Eye (tissue), 1 donor: ENCODE measurements around the gene PADI1.
A peak's percentile ranks its signal among the peaks of the same experiment; 100 is the strongest.

Source experiments
- DNase-seq: peaks from one replicate; pipeline ENCODE4 v3.0.0-alpha.2; 2015

PADI1 gene

DNA sequence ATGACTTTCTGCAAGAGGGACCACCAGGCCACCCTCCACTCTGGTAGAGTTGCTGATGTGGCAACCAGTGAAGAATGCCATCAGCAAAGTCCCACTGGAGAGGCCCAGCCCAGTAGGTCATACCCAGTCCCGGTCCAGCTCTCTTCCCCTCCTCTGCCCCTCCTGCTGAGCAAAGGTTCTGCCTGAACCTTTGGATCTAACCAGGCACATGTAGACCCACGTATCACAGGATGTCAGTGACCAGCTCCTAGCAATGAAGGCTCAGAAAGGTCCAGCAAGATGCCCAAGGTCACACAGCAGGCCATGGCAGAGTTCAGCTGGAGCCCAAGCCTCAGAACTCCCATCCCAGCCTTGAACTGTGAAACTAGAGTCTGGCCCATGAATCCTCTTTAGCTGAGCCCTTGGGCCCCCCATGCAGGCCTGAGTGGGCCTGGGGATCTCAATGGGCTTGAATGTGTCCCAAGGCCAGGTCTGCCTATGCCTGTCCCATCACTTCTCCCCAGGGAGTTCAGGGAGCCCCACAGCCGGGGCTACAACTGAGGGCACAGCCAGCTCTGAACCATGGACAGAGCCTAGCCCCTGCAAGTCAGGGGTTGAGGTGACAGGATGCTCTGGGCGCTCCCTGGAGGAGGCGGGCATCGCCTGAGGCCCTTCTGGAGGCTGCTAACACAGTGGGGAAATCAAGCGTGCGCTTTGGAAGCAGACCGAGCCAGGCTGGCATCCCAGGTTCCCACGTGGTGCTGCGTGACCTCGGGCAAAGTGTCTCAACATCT, 21.4 kb upstream of the PADI1 start:
- DNase-seq = no peak

DNA sequence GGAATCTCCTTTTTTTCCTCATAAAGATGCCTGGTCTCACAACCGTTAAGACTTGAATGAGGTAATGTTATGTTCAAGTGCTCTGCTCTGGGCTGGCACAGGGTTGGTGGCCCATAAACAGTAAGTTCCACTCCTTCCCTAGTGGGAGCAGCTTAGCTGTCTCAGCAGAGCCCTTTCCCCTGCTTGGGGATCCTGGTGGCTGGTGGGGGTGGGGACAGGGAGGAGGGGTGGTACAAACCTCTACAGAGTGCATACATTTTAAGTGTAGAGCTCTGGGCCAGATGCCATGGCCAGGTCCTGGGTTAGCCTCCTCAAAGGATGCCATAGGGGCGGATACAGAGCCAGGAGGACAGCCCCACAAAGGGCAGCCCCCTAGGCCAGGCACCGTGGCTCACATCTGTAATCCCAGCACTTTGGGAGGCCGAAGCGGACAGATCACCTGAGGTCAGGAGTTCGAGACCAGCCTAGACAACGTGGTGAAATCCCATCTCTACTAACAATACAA, 20.7 kb upstream of the PADI1 start:
- DNase-seq = no peak

DNA sequence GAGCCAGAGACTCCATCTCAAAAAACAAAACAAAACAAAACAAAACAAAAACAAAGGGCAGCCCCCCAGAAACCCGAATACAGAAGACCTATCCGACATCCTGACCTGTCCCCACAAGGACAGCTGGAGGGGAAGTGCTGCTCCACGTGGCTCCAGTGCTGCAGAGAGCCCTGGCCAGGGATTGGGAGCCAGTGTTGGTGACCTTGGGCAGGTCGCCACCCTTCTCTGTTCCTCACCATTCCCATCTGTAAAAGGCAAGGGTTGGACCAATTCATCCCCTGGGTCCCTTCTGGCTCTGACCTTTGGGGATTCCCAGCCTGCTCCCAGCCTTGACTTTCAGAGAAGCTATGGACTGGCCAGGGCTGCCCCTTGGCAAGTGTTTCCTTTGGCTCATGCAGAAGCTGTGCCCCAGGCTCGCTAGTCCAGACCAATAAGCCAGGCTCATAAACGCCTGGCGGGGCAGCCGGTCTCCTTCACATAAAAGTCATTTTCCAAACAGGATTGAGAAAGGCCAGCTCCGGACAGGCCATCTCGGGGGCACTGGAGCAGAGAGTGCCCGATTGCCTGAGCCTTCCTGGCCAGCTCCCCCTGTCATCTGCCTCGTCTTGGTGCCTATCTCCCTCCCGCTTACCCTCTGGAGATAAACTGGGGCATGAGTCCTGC, 20.0 kb upstream of the PADI1 start:
- DNase-seq = no peak

DNA sequence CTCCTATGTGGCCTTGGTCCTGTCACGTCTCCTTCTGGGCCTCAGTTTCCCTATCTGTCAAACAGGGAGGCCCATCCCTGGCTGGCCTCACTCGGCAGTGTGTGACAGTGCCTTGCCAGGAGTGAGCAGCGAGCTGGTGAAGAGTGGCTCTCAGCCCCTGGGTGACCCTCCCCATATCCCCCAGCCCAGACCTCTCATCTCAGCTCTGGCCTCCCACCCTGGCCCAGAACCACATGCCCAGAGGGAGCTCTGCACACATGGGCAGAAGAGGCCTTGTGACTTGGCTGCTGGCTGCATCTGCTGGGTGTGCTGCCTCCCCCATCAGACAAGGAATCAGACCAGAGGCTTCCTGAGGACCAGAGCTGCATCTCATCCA, 19.5 kb upstream of the PADI1 start:
- DNase-seq = no peak

DNA sequence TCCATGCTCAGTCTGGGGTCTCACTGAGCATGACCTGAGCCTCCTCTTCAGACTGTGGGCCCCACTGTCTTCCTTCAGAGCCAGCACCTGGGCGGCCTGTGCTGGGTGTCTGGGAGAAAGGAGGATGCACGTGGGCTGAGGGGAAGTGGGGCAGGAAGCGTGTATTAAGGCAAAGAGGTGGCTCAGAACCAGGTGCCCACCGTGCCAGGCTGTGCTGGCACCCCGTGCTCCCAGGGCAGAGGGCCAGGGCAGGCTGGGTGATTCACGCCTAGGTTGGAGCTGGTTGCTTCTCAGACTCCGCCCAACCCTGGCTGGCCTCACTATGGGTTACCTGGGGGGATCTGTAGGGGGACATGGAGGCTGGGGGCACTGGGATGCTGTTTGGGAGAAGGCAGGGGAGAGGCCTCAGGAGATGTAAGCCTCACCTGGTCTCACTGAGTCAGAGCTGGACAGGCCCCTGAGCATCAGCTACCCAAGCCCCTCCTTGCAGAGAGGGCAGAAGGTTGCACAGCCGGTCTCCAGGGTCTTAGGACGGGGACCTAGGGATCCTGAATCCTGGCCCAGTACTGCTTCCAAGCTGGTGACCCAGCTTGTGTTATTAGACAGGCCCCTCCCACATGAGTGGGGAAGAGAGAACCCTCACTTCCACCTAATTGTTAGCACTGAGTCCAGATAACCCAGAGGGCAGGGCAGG, 18.6 kb upstream of the PADI1 start:
- no peak for DNase-seq

DNA sequence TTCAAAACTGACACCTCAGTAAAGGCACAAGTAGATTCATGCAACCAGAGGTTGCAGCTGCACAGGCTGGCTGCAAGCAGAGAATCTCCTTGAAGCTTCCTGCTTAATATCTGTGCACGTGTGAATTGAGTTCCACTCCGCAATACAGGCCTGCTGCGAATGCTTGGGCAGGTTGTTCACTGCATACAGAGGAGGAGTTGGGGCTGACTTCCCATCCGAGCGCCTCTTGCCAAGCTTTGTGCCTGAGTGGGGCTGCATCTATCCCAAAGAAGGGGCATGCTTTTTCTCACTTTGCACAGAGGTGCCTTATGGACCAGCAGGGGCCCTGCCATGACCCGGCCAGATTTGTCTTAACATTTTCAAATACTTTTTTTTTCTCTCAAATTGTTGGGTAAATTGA, 17.9 kb upstream of the PADI1 start:
- DNase-seq = no peak

DNA sequence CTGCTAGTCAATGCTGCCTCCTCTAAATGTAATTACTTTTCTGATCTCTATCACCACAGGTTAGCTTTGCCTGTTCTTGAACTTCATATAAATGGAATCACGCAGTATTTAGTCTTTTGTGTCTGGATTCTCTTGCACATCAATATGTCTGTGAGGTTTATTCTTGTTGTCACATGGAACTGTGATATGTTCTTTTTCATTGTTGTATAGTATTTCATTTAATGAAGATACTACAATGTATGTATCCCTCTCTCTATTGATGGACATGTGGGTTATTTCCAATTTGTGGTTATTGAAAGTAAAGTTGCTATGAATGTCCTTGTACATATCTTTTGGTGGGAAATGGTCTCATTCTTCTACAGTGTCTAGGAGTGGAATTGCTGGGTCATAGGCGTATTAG, 16.7 kb upstream of the PADI1 start:
- no peak for DNase-seq

DNA sequence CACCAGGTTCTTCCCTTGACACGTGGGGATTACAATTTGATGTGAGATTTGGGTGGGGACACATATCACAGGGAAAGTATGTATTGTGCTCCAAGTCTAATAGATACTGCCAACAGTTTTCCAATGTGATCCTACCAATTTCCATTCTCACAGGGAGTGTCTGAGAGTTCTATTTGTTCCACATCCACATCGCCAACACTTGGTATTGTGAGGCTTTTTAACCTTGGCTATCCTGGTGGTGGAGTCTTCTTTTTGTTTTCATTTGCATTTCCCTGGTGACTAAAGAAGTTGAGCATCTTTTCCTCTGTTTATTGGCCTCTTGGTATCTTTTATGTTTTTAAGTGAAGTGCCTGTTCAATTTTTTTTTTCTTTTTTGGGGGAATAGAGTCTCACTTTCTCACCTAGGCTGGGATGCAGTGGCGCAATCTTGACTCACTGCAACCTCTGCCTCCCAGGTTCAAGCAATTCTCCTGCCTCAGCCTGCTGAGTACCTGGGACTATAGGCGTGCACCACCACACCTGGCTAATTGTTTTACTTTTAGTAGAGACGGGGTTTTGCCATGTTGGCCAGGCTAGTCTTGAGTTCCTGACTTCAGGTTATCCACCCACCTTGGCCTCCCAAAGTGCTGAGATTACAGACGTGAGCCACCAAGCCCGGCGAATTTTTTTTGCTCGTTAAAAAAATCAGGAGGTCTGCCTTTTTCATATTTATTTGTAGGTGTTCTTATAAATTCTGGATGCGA, 15.9 kb upstream of the PADI1 start:
- no peak for DNase-seq

DNA sequence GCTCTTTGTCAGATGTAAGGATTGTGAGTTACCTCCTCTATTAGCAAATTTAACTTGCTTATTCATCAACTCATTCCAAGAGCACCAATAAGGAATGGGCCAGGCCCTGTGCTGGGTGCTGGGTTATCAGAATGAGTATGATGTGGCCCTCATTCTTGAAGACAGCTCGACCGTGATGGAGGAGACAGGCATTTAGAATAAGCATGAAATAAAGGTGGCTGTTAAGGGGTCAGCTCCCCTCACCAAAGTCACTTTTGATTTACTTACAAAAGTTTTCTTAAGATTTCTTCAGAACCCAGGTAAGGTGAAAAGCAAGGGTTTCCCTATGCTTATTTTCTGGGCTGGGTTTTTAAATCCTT, 15.3 kb upstream of the PADI1 start:
- no peak for DNase-seq

DNA sequence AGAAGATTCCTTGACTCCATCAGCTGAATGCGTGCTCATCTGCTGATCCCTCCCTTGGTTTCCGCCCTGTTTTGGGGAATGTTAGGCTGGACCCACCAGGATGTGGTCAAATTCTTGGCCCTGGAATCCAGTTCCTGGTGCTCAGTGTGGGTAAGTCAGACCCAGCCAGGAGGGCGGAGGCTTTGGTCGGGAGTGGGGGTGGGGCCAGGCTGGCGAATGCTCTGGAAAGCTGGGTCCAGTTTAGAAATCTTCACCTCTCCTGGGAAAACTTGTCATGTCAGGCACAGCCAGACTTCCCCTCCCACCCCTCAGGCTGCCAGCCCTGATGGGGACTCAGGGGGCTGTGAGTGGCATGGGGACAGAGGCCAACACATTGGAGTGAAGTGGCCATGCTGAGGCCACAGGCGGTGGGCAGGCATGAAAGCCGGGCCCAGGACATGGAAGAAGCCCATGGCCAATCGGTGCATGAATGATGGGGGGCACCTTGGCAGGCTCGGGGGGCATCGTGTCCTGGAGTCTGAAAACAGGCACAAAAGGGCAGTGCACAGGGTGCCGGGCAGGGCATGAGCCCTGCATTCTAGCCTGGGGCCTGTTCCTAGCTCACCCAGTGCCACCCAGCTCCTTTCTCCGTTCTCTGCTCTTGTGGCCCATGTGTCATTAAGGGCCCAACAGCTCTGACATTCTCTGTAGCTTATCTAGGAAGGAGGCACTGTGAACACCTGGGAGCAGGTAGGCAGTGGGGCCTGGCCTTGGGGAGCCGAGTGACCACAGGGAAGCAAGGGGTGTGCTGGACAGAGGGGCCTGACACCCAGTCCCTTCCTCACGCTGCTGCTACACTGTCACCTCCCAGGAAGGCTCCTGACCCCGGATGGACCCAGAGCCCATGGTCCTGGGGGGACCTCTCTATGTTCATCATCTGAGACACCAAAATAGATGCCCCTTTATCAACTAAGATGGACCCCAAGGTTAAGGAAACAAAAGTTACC, 14.6 kb upstream of the PADI1 start:
- DNase-seq = peak; percentile 30

DNA sequence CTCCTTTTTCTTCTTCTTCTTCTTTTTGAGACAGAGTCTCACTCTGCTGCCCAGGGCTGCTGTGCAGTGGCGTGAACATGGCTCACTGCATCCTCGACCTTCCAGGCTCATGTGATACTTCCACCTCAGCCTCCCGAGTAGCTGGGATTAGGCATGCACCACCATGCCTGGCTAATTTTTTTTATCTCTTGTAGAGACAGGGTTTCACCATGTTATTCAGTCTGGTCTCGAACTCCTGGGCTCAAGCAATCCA, 13.0 kb upstream of the PADI1 start:
- no peak for DNase-seq

DNA sequence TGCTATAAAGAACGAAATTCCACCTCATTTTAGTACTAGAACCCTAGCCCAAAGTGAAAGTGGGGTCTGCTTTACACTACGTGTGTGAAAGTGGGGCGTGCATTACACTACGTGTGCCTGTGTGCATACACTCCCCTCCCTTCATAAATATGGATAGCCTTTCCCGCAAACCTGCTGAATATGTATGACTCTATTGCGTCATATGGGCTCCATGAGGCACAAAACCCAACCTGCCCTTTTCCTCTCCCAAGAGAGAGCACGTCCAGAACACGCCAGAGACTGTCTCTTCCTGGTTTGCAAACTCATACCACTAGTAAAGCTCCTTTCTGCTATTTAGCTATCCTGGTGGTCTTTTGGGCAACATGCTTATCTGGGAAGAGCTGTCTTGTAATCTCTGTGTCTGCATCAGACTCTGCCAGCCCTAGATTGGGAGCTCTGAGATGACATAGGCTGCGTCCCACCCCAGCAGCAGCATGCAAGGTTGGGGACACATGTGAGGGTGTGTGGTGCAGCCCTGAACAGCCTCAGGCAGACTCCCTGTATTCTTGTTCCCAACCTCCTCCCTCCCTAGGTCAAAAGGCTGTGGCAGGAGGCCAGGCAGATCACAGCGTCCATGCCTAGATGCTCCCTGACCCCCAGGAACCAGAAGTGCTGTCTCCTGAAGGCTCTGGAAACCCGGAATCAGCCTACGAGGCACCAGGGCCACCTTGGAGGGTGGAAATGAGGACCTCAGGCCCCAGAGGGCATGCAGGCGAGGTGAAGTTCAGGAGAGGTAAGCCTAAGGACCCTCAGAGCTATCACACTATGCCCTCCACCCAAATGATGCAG, 12.3 kb upstream of the PADI1 start:
- no peak for DNase-seq

DNA sequence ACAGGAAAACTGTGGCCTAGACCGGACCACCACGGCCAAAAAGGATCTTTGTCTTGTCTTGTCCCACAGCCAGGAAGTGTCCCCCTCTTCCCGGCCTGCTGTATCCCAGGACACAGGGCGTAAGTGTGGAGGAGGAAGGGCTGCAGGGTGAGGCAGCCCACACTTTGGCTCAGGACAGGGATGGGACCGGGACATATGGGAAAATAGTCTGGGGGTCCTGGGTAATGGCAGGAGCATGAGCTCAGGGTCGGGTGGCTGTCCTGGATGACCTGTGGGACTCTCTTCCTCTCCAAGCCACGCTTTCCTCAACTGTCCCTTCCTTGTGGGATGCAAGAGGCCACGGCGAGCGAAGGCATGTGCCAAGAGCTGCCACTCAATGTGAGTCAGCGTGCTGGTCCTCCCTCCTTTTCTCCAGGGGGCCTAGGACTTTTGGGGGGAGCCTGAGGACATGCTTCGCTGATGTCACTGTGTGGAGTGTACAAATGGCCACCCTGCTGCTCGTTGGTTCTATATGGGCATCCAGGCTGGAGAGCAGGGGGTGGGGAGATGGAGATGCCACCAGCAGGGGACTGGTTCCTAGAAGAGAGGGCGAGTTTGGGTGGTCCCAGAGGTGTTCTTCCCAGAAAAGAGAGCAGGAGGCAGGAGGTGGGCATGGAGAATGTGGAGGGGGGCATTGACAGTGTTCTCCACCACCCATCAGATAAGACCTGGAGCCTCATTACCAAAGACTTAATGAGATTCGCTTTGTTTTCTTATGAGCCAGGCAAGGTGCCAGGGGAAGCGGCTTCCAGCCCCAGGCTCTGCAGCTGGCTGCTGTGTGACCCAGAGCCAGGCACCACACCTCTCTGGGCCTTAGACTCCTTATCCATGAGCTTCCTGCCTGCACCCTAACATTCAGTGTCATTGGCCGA, 11.5 kb upstream of the PADI1 start:
- DNase-seq = no peak

DNA sequence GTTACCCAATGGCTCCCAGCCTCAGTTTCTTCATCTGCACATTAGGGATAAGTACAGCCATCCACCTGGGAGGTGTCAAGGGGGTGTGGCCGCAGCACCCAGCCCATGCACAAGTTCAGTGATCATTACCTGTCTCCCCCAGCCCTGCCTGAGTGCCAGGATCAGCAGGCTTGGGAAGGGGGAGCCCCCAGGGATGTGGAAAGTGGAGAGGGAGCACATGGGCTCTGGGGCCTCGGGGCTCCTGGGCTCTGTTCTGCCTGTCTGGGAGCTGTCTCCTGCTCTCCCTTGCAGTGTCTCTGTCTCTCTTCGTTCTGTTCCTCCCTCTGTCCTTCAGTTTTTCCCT, 10.8 kb upstream of the PADI1 start:
- DNase-seq = no peak

DNA sequence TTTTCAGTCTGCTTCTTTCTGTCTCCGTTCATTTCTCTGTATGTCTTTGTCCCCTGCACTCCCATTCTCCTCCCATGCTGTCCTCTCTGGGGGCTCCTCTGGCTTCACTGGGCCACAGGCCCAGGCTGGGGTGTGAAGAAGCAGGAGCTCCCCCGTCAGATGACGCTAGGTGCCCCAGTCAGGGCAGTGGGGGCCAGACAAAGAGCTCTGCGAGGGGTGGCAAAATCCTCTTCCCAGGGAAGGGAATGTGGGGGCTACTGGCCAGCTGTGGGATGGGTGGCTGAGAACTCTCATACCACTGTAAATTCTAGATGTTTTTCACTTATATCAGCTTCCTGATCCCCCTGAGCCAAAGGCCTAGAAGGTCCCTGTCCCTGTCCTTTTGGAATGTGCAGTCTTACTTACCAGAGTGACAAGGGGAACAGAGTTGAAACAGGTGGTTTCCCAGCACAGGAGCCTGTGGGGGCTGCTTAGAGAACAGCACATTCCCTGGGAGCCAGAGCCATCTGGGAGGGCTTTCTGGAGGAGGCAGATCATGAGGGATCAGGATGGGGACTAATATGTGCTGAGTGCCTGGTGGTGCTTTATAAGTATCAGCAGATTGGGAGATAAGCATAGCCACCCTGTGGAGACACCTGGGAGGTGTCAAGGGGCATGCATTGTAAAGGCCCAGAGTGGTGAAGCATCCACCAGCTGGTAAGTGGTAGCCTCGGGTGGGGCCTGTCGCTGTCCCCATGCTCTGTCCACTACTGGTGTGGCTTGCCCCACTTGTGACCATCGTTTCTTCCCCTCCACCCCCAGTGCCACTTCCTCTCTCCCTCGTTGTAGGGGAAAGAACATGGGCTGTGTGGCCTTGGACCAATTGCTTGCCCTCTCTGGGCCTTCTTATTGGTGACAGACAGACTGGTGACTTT, 10.1 kb upstream of the PADI1 start:
- DNase-seq = no peak

DNA sequence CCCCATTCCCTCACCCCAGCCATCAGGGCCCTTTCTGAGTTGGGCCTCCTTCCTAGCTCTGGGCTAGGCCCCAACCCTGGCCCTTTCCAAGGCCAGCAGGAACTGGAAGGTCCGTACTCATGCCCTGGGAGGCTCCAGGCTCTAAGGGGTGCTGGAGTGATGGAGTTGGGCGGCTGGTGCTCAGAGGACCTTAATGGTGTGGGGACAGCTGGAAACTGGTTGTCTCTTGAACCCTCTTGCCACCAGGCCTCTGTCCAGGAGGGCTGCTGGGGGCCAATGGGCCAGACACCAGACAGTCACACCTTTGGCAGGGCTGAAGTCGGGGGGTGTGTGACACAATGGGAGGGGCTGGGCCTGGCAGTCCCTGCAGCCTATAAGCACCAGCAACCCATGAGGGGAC, 9.2 kb upstream of the PADI1 start:
- no peak for DNase-seq

DNA sequence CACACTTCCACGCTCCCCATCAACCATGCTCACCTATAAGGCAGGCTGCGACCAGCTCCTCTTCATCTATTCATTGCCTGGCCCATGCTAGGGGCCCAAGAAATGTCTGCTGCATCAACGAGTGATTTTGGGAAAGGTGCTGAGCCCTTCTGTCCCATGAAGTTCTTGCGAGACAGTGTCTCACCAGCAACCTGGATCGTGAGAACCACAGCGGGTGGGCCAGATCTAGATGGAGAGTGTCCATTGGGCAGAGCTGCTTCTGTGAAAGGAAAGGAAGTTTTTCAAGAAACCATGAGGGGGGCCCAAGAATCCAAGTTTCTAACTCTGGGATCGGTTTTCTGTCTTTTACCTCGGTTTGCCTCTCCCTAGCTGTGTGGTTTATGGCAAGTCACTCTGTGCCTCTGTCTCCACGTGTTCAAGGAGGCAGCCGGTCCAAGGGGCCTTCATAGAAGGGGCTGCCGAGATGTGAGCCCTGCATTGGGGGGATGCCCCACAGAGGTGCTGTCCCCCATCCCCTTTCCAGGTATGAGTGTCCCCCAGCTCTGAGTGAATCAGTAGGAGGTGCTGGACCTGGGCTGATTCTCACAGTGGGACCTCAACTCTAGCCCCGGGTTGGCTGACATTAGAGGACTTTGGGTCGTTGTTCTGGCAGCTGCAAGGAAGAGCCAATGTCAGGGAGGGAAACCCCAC, 8.3 kb upstream of the PADI1 start:
- DNase-seq = no peak

DNA sequence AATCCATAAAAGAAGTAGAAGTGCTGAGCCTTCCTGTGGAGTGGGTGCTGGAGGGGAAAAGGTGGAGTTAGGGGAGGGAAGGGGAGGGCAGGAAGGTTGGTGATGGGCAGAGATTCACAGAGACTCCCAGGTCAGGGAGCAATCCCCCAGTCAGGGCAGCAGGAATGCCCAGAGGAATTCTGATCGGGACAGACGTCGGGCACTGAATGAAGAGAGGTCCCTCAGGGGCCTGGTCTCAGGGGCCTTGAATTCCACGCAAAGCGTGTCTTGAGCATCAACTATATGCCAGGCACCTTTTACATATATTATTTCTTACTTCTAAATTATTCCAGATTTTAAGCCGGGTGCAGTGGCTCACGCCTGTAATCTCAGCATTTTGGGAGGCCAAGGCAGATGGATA, 7.2 kb upstream of the PADI1 start:
- DNase-seq = no peak
